OCI-LY1 (cell line): ENCODE measurements around the gene SDC3.

Experiments used
- EZH2 ChIP-seq: fragments of 200-600 bp; sonication (generic), shearing (Covaris generic); IDR thresholded peaks from 2 replicates; pipeline ENCODE4 v1.8.0; 2017; ENCODE audit warnings: borderline replicate concordance, mixed run types, mild to moderate bottlenecking, antibody characterized with exemption, low read length, moderate library complexity, mixed read lengths
- TF ChIP-seq, protein P1 (sequence below): fragments of 200-600 bp; sonication (generic), shearing (Covaris generic); IDR thresholded peaks from 2 replicates; pipeline ENCODE4 v1.5.1; 2017; ENCODE audit warnings: mild to moderate bottlenecking, antibody characterized with exemption, low read length, moderate library complexity, mixed read lengths

DNA sequence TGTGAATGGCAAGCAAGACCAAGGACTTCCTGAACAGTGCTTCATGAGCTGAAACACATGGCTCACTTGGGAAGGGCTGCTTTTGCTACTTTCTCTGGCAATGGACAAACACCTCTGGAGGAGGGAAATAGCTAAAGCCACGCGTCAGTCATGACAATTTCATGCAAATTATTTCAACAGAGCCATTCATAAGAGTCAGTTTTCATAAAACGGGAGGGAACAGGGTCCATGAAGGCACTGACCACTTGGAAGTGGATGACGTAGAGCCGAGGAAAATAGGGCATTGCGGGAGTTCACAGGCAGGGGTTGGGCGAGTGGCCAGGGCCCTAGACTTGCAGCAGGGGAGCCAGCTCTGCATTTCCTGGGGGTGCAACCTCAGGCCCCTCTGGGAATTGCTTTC lies 43.9 kb downstream of the SDC3 start:
- TF ChIP-seq, protein P1, sequence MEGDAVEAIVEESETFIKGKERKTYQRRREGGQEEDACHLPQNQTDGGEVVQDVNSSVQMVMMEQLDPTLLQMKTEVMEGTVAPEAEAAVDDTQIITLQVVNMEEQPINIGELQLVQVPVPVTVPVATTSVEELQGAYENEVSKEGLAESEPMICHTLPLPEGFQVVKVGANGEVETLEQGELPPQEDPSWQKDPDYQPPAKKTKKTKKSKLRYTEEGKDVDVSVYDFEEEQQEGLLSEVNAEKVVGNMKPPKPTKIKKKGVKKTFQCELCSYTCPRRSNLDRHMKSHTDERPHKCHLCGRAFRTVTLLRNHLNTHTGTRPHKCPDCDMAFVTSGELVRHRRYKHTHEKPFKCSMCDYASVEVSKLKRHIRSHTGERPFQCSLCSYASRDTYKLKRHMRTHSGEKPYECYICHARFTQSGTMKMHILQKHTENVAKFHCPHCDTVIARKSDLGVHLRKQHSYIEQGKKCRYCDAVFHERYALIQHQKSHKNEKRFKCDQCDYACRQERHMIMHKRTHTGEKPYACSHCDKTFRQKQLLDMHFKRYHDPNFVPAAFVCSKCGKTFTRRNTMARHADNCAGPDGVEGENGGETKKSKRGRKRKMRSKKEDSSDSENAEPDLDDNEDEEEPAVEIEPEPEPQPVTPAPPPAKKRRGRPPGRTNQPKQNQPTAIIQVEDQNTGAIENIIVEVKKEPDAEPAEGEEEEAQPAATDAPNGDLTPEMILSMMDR = no peak
- no peak for TF ChIP-seq EZH2
